ENCODE data around the gene NEMP2. TPM values are rescaled to one million over a fixed set of nuclear protein-coding genes. Genes with fewer than 3 reads are reported as not detected.

Gene NEMP2
- total and polyA plus RNA-seq, 4 donors, result 0.67 to 6.1 (median 2.8) TPM

- H3K27ac ChIP-seq (ENCODE audit: low read depth in 1 of 2, low read length in 2 of 2), result no peak overlapping the region
- H3K4me1 ChIP-seq (ENCODE audit: control insufficient read depth in 4 of 4, insufficient read depth in 4 of 4, low read length in 3 of 4), result no peaks in the 10 kb centered on the region
- H3K9me3 ChIP-seq (ENCODE audit: control insufficient read depth in 4 of 4, low read length in 3 of 4), result peaks cover 0 to 3% (median under 1%) of the 10 kb centered on the region in 4 donors
- H3K4me3 ChIP-seq (ENCODE audit: low read depth in 1 of 3, low read length in 3 of 3), result no peak overlapping the region
- no peak for TF ChIP-seq RXRA (IDR thresholded peaks at IDR 0.05)
- TF ChIP-seq YY1 (IDR thresholded peaks at IDR 0.05), result no peak
- TF ChIP-seq SP1 (IDR thresholded peaks at IDR 0.05), result no peak
- TF ChIP-seq RAD21 (IDR thresholded peaks at IDR 0.05), result no peak
- TF ChIP-seq CTCF (IDR thresholded peaks at IDR 0.05; ENCODE audit: low read depth, low read length, missing input control), result no peak
- no peak for TF ChIP-seq GABPA (IDR thresholded peaks at IDR 0.05 in 1 of 2, conservative IDR thresholded peaks at IDR 0.05 in 1 of 2)
- no peak for TF ChIP-seq ZBTB33 (IDR thresholded peaks at IDR 0.05)
- TF ChIP-seq FOXA2 (IDR thresholded peaks at IDR 0.05), result no peak
- TF ChIP-seq ATF3 (IDR thresholded peaks at IDR 0.05), result no peak
- TF ChIP-seq MAX (IDR thresholded peaks at IDR 0.05), result no peak
- TF ChIP-seq EGR1 (IDR thresholded peaks at IDR 0.05; ENCODE audit: low read depth in 2 of 2), result no peak
- WGBS, result 93% methylated on average over 2 of the region's 2 CpGs
- no peak for DNase-seq (ENCODE audit: low spot score)
- H3K36me3 ChIP-seq (ENCODE audit: control insufficient read depth in 4 of 4, insufficient read depth in 3 of 4, low read depth in 1 of 4, low read length in 3 of 4), result no peaks in the 10 kb centered on the region
- no peak overlapping the region for H3K9ac ChIP-seq (ENCODE audit: low read depth in 1 of 2, low read length in 2 of 2)
- no peaks in the 10 kb centered on the region for H3K27me3 ChIP-seq (ENCODE audit: control insufficient read depth in 4 of 4, insufficient read depth in 4 of 4, low read length in 3 of 4)
These were observed 29.1 kb upstream of the NEMP2 start for GRCh38 chr2:190563646-190564045.

- H3K27ac ChIP-seq (ENCODE audit: low read depth in 1 of 2, low read length in 2 of 2), result no peak overlapping the region
- no peaks in the 10 kb centered on the region for H3K27me3 ChIP-seq (ENCODE audit: control insufficient read depth in 4 of 4, insufficient read depth in 4 of 4, low read length in 3 of 4)
- H3K4me3 ChIP-seq (ENCODE audit: low read depth in 1 of 3, low read length in 3 of 3), result no peak overlapping the region
- 81% methylated on average over 8 of the region's 8 CpGs for WGBS
- H3K9ac ChIP-seq (ENCODE audit: low read depth in 1 of 2, low read length in 2 of 2), result no peak overlapping the region
- TF ChIP-seq RXRA (IDR thresholded peaks at IDR 0.05) (no peak), GABPA (IDR thresholded peaks at IDR 0.05 in 1 of 2, conservative IDR thresholded peaks at IDR 0.05 in 1 of 2) (no peak), ATF3 (IDR thresholded peaks at IDR 0.05) (no peak), JUND (IDR thresholded peaks at IDR 0.05) (no peak), FOXA1 (IDR thresholded peaks at IDR 0.05) (no peak), ZBTB33 (IDR thresholded peaks at IDR 0.05) (no peak), RAD21 (IDR thresholded peaks at IDR 0.05) (no peak), MAX (IDR thresholded peaks at IDR 0.05) (no peak), TAF1 (conservative IDR thresholded peaks at IDR 0.05) (no peak), YY1 (IDR thresholded peaks at IDR 0.05) (no peak), SP1 (IDR thresholded peaks at IDR 0.05) (no peak), HNF4A (conservative IDR thresholded peaks at IDR 0.05) (no peak), CTCF (IDR thresholded peaks at IDR 0.05; ENCODE audit: low read depth, low read length, missing input control) (no peak)
- H3K9me3 ChIP-seq (ENCODE audit: control insufficient read depth in 4 of 4, low read length in 3 of 4), result peaks cover 0 to 2% (median under 1%) of the 10 kb centered on the region in 4 donors
- no peaks in the 10 kb centered on the region for H3K36me3 ChIP-seq (ENCODE audit: control insufficient read depth in 4 of 4, insufficient read depth in 3 of 4, low read depth in 1 of 4, low read length in 3 of 4)
- DNase-seq (ENCODE audit: low spot score), result no peak
- H3K4me1 ChIP-seq (ENCODE audit: control insufficient read depth in 4 of 4, insufficient read depth in 4 of 4, low read length in 3 of 4), result no peaks in the 10 kb centered on the region
These were observed 28.6 kb upstream of the NEMP2 start for GRCh38 chr2:190563109-190563508.
